Measurements from ENCODE around the gene CFAP52.

DNA sequence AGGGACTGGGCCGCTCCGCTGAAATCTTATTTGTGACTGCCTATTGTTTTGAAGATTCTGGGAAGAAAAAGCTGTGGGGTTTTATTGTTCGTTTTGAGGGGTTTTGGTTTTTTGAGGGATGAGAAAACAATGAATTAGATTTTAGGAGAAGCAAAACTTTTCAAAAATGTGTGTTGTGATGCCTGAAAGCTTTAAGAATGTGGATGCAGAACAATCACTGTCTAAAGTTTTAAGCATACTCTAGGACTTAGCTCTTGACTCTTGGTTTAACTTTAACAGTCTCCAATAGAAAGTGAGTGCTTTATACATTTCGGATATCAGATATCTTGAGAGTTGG lies 899 bp downstream of the CFAP52 start:
- TF ChIP-seq, protein P1, sequence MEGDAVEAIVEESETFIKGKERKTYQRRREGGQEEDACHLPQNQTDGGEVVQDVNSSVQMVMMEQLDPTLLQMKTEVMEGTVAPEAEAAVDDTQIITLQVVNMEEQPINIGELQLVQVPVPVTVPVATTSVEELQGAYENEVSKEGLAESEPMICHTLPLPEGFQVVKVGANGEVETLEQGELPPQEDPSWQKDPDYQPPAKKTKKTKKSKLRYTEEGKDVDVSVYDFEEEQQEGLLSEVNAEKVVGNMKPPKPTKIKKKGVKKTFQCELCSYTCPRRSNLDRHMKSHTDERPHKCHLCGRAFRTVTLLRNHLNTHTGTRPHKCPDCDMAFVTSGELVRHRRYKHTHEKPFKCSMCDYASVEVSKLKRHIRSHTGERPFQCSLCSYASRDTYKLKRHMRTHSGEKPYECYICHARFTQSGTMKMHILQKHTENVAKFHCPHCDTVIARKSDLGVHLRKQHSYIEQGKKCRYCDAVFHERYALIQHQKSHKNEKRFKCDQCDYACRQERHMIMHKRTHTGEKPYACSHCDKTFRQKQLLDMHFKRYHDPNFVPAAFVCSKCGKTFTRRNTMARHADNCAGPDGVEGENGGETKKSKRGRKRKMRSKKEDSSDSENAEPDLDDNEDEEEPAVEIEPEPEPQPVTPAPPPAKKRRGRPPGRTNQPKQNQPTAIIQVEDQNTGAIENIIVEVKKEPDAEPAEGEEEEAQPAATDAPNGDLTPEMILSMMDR (IDR thresholded peaks at IDR 0.05; ENCODE audit: low read length): no peak; the same call in 1 of the 2 replicates
- TF ChIP-seq EZH2phosphoT487 (IDR thresholded peaks at IDR 0.05; ENCODE audit: low read length) (no peak), EZH2 (optimal IDR thresholded peaks at IDR 0.05; ENCODE audit: low read depth, low read length) (no peak)
